ENCODE measurements around the gene NTRK2.

The NTRK2 gene

GRCh38 chr9:85020791-85021190 lies 351.3 kb downstream of the NTRK2 start:
- peaks cover 27% of the 10 kb centered on the region for H3K4me1 ChIP-seq (ENCODE audit: insufficient read depth, low read length)
- H2AFZ ChIP-seq (ENCODE audit: low read depth, low read length), result no peak overlapping the region
- peaks cover 4% of the 10 kb centered on the region for H3K9me3 ChIP-seq (ENCODE audit: low read length)
- H3K36me3 ChIP-seq (ENCODE audit: insufficient read depth, low read length), result peaks cover 7% of the 10 kb centered on the region
- H3K4me3 ChIP-seq (ENCODE audit: low read length), result no peak overlapping the region
- H3K27me3 ChIP-seq (ENCODE audit: insufficient read depth, low read length), result no peaks in the 10 kb centered on the region

GRCh38 chr9:85021686-85022085 lies 352.2 kb downstream of the NTRK2 start:
- Histone ChIP-seq H3K4me1 (ENCODE audit: insufficient read depth, low read length) (peaks cover 22% of the 10 kb centered on the region), H3K27me3 (ENCODE audit: insufficient read depth, low read length) (no peaks in the 10 kb centered on the region), H2AFZ (ENCODE audit: low read depth, low read length) (no peak overlapping the region), H3K9me3 (ENCODE audit: low read length) (peaks cover 4% of the 10 kb centered on the region), H3K4me3 (ENCODE audit: low read length) (no peak overlapping the region), H3K36me3 (ENCODE audit: insufficient read depth, low read length) (peaks cover 7% of the 10 kb centered on the region)

- Histone ChIP-seq H2AFZ (ENCODE audit: low read depth, low read length) (no peak overlapping the region), H3K4me3 (ENCODE audit: low read length) (no peak overlapping the region), H3K4me1 (ENCODE audit: insufficient read depth, low read length) (peaks cover 16% of the 10 kb centered on the region), H3K27me3 (ENCODE audit: insufficient read depth, low read length) (no peaks in the 10 kb centered on the region), H3K36me3 (ENCODE audit: insufficient read depth, low read length) (peaks cover 7% of the 10 kb centered on the region), H3K9me3 (ENCODE audit: low read length) (peaks cover 6% of the 10 kb centered on the region)
Measured at GRCh38 chr9:85024374-85024773, 354.8 kb downstream of the NTRK2 start.

GRCh38 chr9:85025638-85026037 lies 356.1 kb downstream of the NTRK2 start:
- Histone ChIP-seq H3K9me3 (ENCODE audit: low read length) (peaks cover 6% of the 10 kb centered on the region), H3K4me3 (ENCODE audit: low read length) (no peak overlapping the region), H3K27me3 (ENCODE audit: insufficient read depth, low read length) (no peaks in the 10 kb centered on the region), H2AFZ (ENCODE audit: low read depth, low read length) (no peak overlapping the region), H3K36me3 (ENCODE audit: insufficient read depth, low read length) (peaks cover 7% of the 10 kb centered on the region), H3K4me1 (ENCODE audit: insufficient read depth, low read length) (peaks cover 16% of the 10 kb centered on the region)

- H3K4me3 ChIP-seq (ENCODE audit: low read length), result no peak overlapping the region
- no peaks in the 10 kb centered on the region for H3K27me3 ChIP-seq (ENCODE audit: insufficient read depth, low read length)
- H2AFZ ChIP-seq (ENCODE audit: low read depth, low read length), result no peak overlapping the region
- H3K9me3 ChIP-seq (ENCODE audit: low read length), result peaks cover 3% of the 10 kb centered on the region
- H3K36me3 ChIP-seq (ENCODE audit: insufficient read depth, low read length), result no peaks in the 10 kb centered on the region
- H3K4me1 ChIP-seq (ENCODE audit: insufficient read depth, low read length), result peaks cover 16% of the 10 kb centered on the region
Measured at GRCh38 chr9:85027870-85028269, 358.3 kb downstream of the NTRK2 start.

GRCh38 chr9:85030316-85030715 lies 360.8 kb downstream of the NTRK2 start:
- peaks cover 3% of the 10 kb centered on the region for H3K9me3 ChIP-seq (ENCODE audit: low read length)
- no peak overlapping the region for H2AFZ ChIP-seq (ENCODE audit: low read depth, low read length)
- no peaks in the 10 kb centered on the region for H3K36me3 ChIP-seq (ENCODE audit: insufficient read depth, low read length)
- H3K4me1 ChIP-seq (ENCODE audit: insufficient read depth, low read length), result peaks cover 9% of the 10 kb centered on the region
- no peaks in the 10 kb centered on the region for H3K27me3 ChIP-seq (ENCODE audit: insufficient read depth, low read length)
- no peak overlapping the region for H3K4me3 ChIP-seq (ENCODE audit: low read length)

- no peaks in the 10 kb centered on the region for H3K27me3 ChIP-seq (ENCODE audit: insufficient read depth, low read length)
- H2AFZ ChIP-seq (ENCODE audit: low read depth, low read length), result no peak overlapping the region
- H3K36me3 ChIP-seq (ENCODE audit: insufficient read depth, low read length), result no peaks in the 10 kb centered on the region
Measured at GRCh38 chr9:85036496-85036895, 367.0 kb downstream of the NTRK2 start.

GRCh38 chr9:85038061-85038460 lies 368.5 kb downstream of the NTRK2 start:
- Histone ChIP-seq H3K4me1 (ENCODE audit: insufficient read depth, low read length) (peaks cover 49% of the 10 kb centered on the region), H3K9me3 (ENCODE audit: low read length) (no peaks in the 10 kb centered on the region), H3K4me3 (ENCODE audit: low read length) (no peak overlapping the region), H3K27me3 (ENCODE audit: insufficient read depth, low read length) (no peaks in the 10 kb centered on the region), H3K36me3 (ENCODE audit: insufficient read depth, low read length) (no peaks in the 10 kb centered on the region), H2AFZ (ENCODE audit: low read depth, low read length) (no peak overlapping the region)

More at GRCh38 chr9:85036496-85036895, 367.0 kb downstream of the NTRK2 start:
- H3K4me3 ChIP-seq (ENCODE audit: low read length), result no peak overlapping the region
- peaks cover 33% of the 10 kb centered on the region for H3K4me1 ChIP-seq (ENCODE audit: insufficient read depth, low read length)
- peaks cover 1% of the 10 kb centered on the region for H3K9me3 ChIP-seq (ENCODE audit: low read length)

- Histone ChIP-seq H3K4me1 (ENCODE audit: insufficient read depth, low read length) (peaks cover 58% of the 10 kb centered on the region), H3K4me3 (ENCODE audit: low read length) (no peak overlapping the region), H3K9me3 (ENCODE audit: low read length) (no peaks in the 10 kb centered on the region), H3K36me3 (ENCODE audit: insufficient read depth, low read length) (no peaks in the 10 kb centered on the region), H3K27me3 (ENCODE audit: insufficient read depth, low read length) (no peaks in the 10 kb centered on the region), H2AFZ (ENCODE audit: low read depth, low read length) (no peak overlapping the region)
Measured at GRCh38 chr9:85038824-85039608, 369.5 kb downstream of the NTRK2 start.

GRCh38 chr9:85040146-85040545 lies 370.6 kb downstream of the NTRK2 start:
- no peaks in the 10 kb centered on the region for H3K9me3 ChIP-seq (ENCODE audit: low read length)
- H3K36me3 ChIP-seq (ENCODE audit: insufficient read depth, low read length), result no peaks in the 10 kb centered on the region
- H3K27me3 ChIP-seq (ENCODE audit: insufficient read depth, low read length), result no peaks in the 10 kb centered on the region
- no peak overlapping the region for H2AFZ ChIP-seq (ENCODE audit: low read depth, low read length)
- peaks cover 61% of the 10 kb centered on the region for H3K4me1 ChIP-seq (ENCODE audit: insufficient read depth, low read length)
- H3K4me3 ChIP-seq (ENCODE audit: low read length), result no peak overlapping the region

GRCh38 chr9:85040821-85041465 lies 371.4 kb downstream of the NTRK2 start:
- no peak overlapping the region for H2AFZ ChIP-seq (ENCODE audit: low read depth, low read length)
- peaks cover 61% of the 10 kb centered on the region for H3K4me1 ChIP-seq (ENCODE audit: insufficient read depth, low read length)
- H3K9me3 ChIP-seq (ENCODE audit: low read length), result no peaks in the 10 kb centered on the region
- H3K36me3 ChIP-seq (ENCODE audit: insufficient read depth, low read length), result no peaks in the 10 kb centered on the region
- peak overlapping the region; percentile 21 for H3K4me3 ChIP-seq (ENCODE audit: low read length)
- H3K27me3 ChIP-seq (ENCODE audit: insufficient read depth, low read length), result no peaks in the 10 kb centered on the region

GRCh38 chr9:85041466-85042137 lies 372.1 kb downstream of the NTRK2 start:
- H3K4me3 ChIP-seq (ENCODE audit: low read length), result peak overlapping the region; percentile 21
- no peaks in the 10 kb centered on the region for H3K9me3 ChIP-seq (ENCODE audit: low read length)
- H3K27me3 ChIP-seq (ENCODE audit: insufficient read depth, low read length), result no peaks in the 10 kb centered on the region
- peaks cover 57% of the 10 kb centered on the region for H3K4me1 ChIP-seq (ENCODE audit: insufficient read depth, low read length)
- H2AFZ ChIP-seq (ENCODE audit: low read depth, low read length), result no peak overlapping the region
- no peaks in the 10 kb centered on the region for H3K36me3 ChIP-seq (ENCODE audit: insufficient read depth, low read length)

- Histone ChIP-seq H3K9me3 (ENCODE audit: low read length) (no peaks in the 10 kb centered on the region), H3K36me3 (ENCODE audit: insufficient read depth, low read length) (no peaks in the 10 kb centered on the region), H3K27me3 (ENCODE audit: insufficient read depth, low read length) (no peaks in the 10 kb centered on the region), H3K4me3 (ENCODE audit: low read length) (no peak overlapping the region), H3K4me1 (ENCODE audit: insufficient read depth, low read length) (peaks cover 57% of the 10 kb centered on the region), H2AFZ (ENCODE audit: low read depth, low read length) (peak overlapping the region; percentile 4)
Measured at GRCh38 chr9:85042981-85043647, 373.6 kb downstream of the NTRK2 start.

Data from neuron (in vitro differentiated cells).